OCI-LY3 (cell line): Measurements from ENCODE around the gene CCIN.

ENCODE experiments used
- H2AFZ ChIP-seq: fragments of 200-600, 300-600 bp; shearing (Covaris generic); 2 replicates; pipeline ENCODE4 v1.6.0; 2014; ENCODE audit warnings: antibody characterized with exemption, low read depth, low read length
- H3K27ac ChIP-seq: fragments of 200-600, 300-600 bp; sonication (generic); 2 replicates; pipeline ENCODE4 v1.5.1; 2014; ENCODE audit warnings: mild to moderate bottlenecking, low read length, moderate library complexity, mixed read lengths
- H3K27me3 ChIP-seq: fragments of 200-600, 300-600 bp; sonication (generic); 2 replicates; pipeline ENCODE4 v1.6.1; 2014; ENCODE audit warnings: low read depth, low read length, mixed read lengths
- H3K36me3 ChIP-seq: fragments of 200-600, 300-600 bp; sonication (generic); replicated peaks from 2 replicates; pipeline ENCODE3; 2014; ENCODE audit warnings: low read depth, low read length, mixed read lengths
- H3K4me1 ChIP-seq: fragments of 300-600, 200-600 bp; sonication (generic); 2 replicates; pipeline ENCODE4 v1.6.1; 2014; ENCODE audit warnings: low read length, mixed read lengths
- H3K4me2 ChIP-seq: fragments of 200-600, 300-600 bp; sonication (generic); 2 replicates; pipeline ENCODE4 v1.6.1; 2014; ENCODE audit warnings: low read length, mixed read lengths
- H3K4me3 ChIP-seq: fragments of 300-600, 200-600 bp; sonication (generic); 2 replicates; pipeline ENCODE4 v1.5.1; 2014; ENCODE audit warnings: antibody characterized with exemption, mild to moderate bottlenecking, low read length, moderate library complexity
- H3K79me2 ChIP-seq: fragments of 300-600, 200-600 bp; shearing (Covaris generic); 2 replicates; pipeline ENCODE4 v1.6.1; 2014; ENCODE audit warnings: mild to moderate bottlenecking, low read length, mixed read lengths
- H3K9ac ChIP-seq: fragments of 300-600, 200-600 bp; shearing (Covaris generic); 2 replicates; pipeline ENCODE4 v1.6.0; 2014; ENCODE audit warnings: mild to moderate bottlenecking, low read length, moderate library complexity
- H3K9me3 ChIP-seq: fragments of 200-600, 300-600 bp; shearing (Covaris generic); 2 replicates; pipeline ENCODE4 v1.6.1; 2014; ENCODE audit warnings: low read length, mixed read lengths; ENCODE audit not compliant: insufficient read depth
- H4K20me1 ChIP-seq: fragments of 200-600, 300-600 bp; sonication (generic); 2 replicates; pipeline ENCODE4 v1.6.1; 2016; ENCODE audit warnings: low read length, mixed read lengths; ENCODE audit not compliant: insufficient read depth
- EZH2phosphoT487 ChIP-seq: fragments of 200-600 bp; shearing (Covaris generic); IDR thresholded peaks from 2 replicates; pipeline ENCODE4 v1.6.1; 2018; ENCODE audit warnings: antibody characterized with exemption, mixed run types, low read depth
- TF ChIP-seq, protein P1 (sequence below): fragments of 200-600, 300-600 bp; sonication (generic); IDR thresholded peaks from 2 replicates; pipeline ENCODE4 v1.5.1; 2014; ENCODE audit warnings: antibody characterized with exemption, low read length, low read depth

Gene CCIN

DNA sequence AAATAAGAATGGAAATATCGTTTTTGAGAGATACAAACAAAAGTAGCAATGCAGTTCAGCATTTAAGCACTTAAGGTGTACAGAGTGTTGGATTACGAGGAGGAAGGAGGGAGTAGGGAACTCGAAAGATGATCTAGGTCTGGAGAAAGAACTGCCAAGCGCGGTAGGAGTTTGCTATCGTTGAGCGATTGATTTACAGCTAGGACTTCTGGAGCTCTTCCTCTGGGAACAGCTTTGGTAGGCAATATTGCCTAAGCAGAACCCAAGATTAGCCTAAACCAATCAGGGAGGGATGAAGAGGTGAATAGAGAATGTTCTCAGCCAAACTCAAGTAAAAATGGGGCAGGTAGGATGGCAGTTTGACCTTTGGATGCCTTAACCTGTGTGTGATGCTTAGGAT lies 22.5 kb downstream of the CCIN start:
- H3K9ac ChIP-seq: peak overlapping the region; percentile 91
- peak overlapping the region; percentile 94 for H3K4me2 ChIP-seq
- peak overlapping the region; percentile 64 for H3K27ac ChIP-seq
- no peak overlapping the region for H2AFZ ChIP-seq
- no peaks in the 10 kb centered on the region for H3K27me3 ChIP-seq
- peaks cover 60% of the 10 kb centered on the region for H3K79me2 ChIP-seq
- H3K9me3 ChIP-seq: no peaks in the 10 kb centered on the region
- H4K20me1 ChIP-seq: peaks cover 43% of the 10 kb centered on the region
- H3K36me3 ChIP-seq: peaks cover 17% of the 10 kb centered on the region
- peak overlapping the region; percentile 79 for H3K4me3 ChIP-seq
- H3K4me1 ChIP-seq: peaks cover 27% of the 10 kb centered on the region
- TF ChIP-seq EZH2phosphoT487: no peak
- TF ChIP-seq, protein P1, sequence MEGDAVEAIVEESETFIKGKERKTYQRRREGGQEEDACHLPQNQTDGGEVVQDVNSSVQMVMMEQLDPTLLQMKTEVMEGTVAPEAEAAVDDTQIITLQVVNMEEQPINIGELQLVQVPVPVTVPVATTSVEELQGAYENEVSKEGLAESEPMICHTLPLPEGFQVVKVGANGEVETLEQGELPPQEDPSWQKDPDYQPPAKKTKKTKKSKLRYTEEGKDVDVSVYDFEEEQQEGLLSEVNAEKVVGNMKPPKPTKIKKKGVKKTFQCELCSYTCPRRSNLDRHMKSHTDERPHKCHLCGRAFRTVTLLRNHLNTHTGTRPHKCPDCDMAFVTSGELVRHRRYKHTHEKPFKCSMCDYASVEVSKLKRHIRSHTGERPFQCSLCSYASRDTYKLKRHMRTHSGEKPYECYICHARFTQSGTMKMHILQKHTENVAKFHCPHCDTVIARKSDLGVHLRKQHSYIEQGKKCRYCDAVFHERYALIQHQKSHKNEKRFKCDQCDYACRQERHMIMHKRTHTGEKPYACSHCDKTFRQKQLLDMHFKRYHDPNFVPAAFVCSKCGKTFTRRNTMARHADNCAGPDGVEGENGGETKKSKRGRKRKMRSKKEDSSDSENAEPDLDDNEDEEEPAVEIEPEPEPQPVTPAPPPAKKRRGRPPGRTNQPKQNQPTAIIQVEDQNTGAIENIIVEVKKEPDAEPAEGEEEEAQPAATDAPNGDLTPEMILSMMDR: no peak

DNA sequence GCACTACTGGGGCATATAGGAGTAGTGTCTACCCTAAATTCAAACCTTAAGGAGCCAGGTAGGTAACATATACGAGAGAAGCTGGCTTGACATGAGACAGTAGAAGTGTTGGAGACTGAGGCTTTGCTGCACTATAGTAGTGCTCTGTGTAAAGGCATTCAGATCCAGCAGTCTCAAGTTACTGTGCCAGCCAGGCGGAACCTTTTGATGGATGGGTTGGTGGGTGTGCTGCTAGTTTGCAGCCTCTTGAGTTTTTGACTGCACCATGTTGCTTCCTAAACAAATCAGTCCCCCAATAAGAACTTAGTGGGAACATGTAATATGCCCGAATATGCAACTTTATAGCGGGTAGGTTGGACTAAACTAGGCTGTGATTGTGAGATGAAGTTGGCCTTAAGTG lies 23.0 kb downstream of the CCIN start:
- H3K27ac ChIP-seq: no peak overlapping the region
- H3K79me2 ChIP-seq: peaks cover 66% of the 10 kb centered on the region
- H3K9ac ChIP-seq: peak overlapping the region; percentile 91
- peak overlapping the region; percentile 79 for H3K4me3 ChIP-seq
- H3K36me3 ChIP-seq: peaks cover 21% of the 10 kb centered on the region
- no peak for TF ChIP-seq EZH2phosphoT487
- TF ChIP-seq, protein P1: no peak
- H4K20me1 ChIP-seq: peaks cover 48% of the 10 kb centered on the region
- peaks cover 26% of the 10 kb centered on the region for H3K4me1 ChIP-seq
- no peaks in the 10 kb centered on the region for H3K27me3 ChIP-seq
- H3K4me2 ChIP-seq: peak overlapping the region; percentile 94
- H3K9me3 ChIP-seq: no peaks in the 10 kb centered on the region
- H2AFZ ChIP-seq: no peak overlapping the region

DNA sequence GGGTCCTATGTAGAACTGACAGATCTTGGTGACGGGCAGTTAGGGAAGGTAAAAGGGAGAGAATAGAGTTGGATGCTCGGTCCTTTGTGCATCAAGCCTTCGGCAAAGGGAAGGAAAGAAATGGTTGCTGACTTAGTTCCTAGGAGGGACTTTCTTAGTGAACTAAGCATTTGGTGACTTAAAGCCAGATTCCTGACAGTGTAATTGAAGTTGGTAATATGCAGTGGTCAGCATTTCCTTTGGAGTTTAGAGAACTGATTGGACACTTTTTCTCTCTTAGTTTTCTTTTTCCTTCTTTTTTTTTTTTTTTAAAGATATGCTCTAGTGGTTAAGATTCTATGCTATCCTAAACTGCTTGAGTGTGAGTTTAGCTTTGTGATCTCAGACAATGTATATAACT lies 23.8 kb downstream of the CCIN start:
- peak overlapping the region; percentile 79; the same call in 1 of the 2 replicates for H3K4me3 ChIP-seq
- H3K9me3 ChIP-seq: no peaks in the 10 kb centered on the region
- H3K9ac ChIP-seq: no peak overlapping the region
- H3K79me2 ChIP-seq: peaks cover 72% of the 10 kb centered on the region
- peaks cover 54% of the 10 kb centered on the region for H4K20me1 ChIP-seq
- no peak overlapping the region for H2AFZ ChIP-seq
- H3K36me3 ChIP-seq: peaks cover 27% of the 10 kb centered on the region
- no peaks in the 10 kb centered on the region for H3K27me3 ChIP-seq
- no peak for TF ChIP-seq EZH2phosphoT487
- TF ChIP-seq, protein P1: no peak
- peak overlapping the region; percentile 94 for H3K4me2 ChIP-seq
- peaks cover 23% of the 10 kb centered on the region for H3K4me1 ChIP-seq
- H3K27ac ChIP-seq: no peak overlapping the region

DNA sequence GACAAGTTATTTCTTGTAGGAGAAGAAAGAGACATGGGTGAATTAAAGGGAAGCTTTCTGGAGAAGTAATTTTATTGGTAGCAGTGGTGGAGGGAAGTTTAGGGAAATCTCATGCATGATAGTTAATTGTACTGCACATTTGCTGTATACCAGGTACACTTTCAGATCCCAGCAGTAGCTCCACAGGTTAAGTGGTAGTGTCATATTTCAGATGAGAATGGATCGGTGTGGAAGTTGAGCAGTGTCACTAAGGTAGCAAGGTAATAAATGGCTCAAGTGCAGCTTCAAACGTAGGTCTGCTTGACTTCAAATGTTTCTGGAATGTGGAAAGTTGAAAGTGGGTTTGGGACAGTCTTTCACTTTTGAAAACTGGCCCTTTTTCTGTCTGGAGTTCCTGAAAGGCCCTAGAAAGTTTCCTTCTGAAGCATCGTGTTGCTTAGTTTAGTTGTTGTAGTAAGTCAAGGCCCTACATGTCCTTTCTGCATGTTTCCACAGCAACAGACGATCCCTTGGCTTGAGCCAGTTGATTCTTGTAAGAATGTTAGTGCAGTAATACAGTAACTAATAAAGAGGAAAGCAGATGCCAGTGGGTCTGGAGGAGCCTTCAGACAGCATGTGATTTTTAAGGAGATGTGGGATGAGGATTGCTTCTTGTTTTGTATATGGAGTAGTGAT lies 25.3 kb downstream of the CCIN start:
- Histone ChIP-seq H3K4me2 (no peak overlapping the region), H2AFZ (no peak overlapping the region), H3K27ac (no peak overlapping the region), H3K4me3 (no peak overlapping the region), H3K9ac (no peak overlapping the region), H3K9me3 (no peaks in the 10 kb centered on the region), H4K20me1 (peaks cover 54% of the 10 kb centered on the region), H3K27me3 (no peaks in the 10 kb centered on the region), H3K79me2 (peaks cover 80% of the 10 kb centered on the region), H3K36me3 (peaks cover 33% of the 10 kb centered on the region), H3K4me1 (peaks cover 23% of the 10 kb centered on the region)
- no peak for TF ChIP-seq EZH2phosphoT487
- TF ChIP-seq, protein P1: no peak
